ENCODE data around the gene IFT80. TPM values are rescaled to one million over a fixed set of nuclear protein-coding genes. Genes with fewer than 3 reads are reported as not detected.

IFT80 gene
- polyA plus RNA-seq, 1 experiment = 43.5 TPM

- H3K27ac ChIP-seq (ENCODE audit: low read depth, low read length) = no peak overlapping the region
- ChIA-PET CTCF (interaction anchor here (1.5 kb wide), 1 partner anchor 123 kb away, joined by 5 read pairs; no protein-coding TSS in a partner anchor), POLR2A (no interaction called here)
- H3K9me3 ChIP-seq (ENCODE audit: control insufficient read depth, insufficient read depth, low read length) = no peaks in the 10 kb centered on the region
- no peak overlapping the region for H3K4me3 ChIP-seq (ENCODE audit: low read depth, low read length)
- no peaks in the 10 kb centered on the region for H3K27me3 ChIP-seq (ENCODE audit: control insufficient read depth, insufficient read depth, low read length)
- no peak for DNase-seq (ENCODE audit: low read depth, low spot score)
- TF ChIP-seq CTCF (IDR thresholded peaks at IDR 0.05; ENCODE audit: low read depth, low read length) = no peak
Measured at GRCh38 chr3:160286231-160286630, 112.8 kb downstream of the IFT80 start.

- Histone ChIP-seq H3K4me3 (ENCODE audit: low read depth, low read length) (no peak overlapping the region), H3K27ac (ENCODE audit: low read depth, low read length) (no peak overlapping the region), H3K27me3 (ENCODE audit: control insufficient read depth, insufficient read depth, low read length) (no peaks in the 10 kb centered on the region), H3K9me3 (ENCODE audit: control insufficient read depth, insufficient read depth, low read length) (no peaks in the 10 kb centered on the region)
- no peak for DNase-seq (ENCODE audit: low read depth, low spot score)
- TF ChIP-seq CTCF (IDR thresholded peaks at IDR 0.05; ENCODE audit: low read depth, low read length) = no peak
- POLR2A ChIA-PET = no interaction called here
- CTCF ChIA-PET = no interaction called here
Measured at GRCh38 chr3:160280836-160281235, 118.2 kb downstream of the IFT80 start.

- no peak overlapping the region for H3K4me3 ChIP-seq (ENCODE audit: low read depth, low read length)
- CTCF ChIA-PET = interaction anchor here (1.0 kb wide), 1 partner anchor 247 kb away, joined by 3 read pairs; no protein-coding TSS in a partner anchor
- no peak for DNase-seq (ENCODE audit: low read depth, low spot score)
- no peak overlapping the region for H3K27ac ChIP-seq (ENCODE audit: low read depth, low read length)
- POLR2A ChIA-PET = no interaction called here
- no peaks in the 10 kb centered on the region for H3K9me3 ChIP-seq (ENCODE audit: control insufficient read depth, insufficient read depth, low read length)
- H3K27me3 ChIP-seq (ENCODE audit: control insufficient read depth, insufficient read depth, low read length) = no peaks in the 10 kb centered on the region
- no peak for TF ChIP-seq CTCF (IDR thresholded peaks at IDR 0.05; ENCODE audit: low read depth, low read length)
Measured at GRCh38 chr3:160279657-160280056, 119.4 kb downstream of the IFT80 start.

GRCh38 chr3:160278210-160278609 lies 120.8 kb downstream of the IFT80 start:
- POLR2A ChIA-PET = no interaction called here
- Histone ChIP-seq H3K27me3 (ENCODE audit: control insufficient read depth, insufficient read depth, low read length) (no peaks in the 10 kb centered on the region), H3K4me3 (ENCODE audit: low read depth, low read length) (no peak overlapping the region), H3K9me3 (ENCODE audit: control insufficient read depth, insufficient read depth, low read length) (no peaks in the 10 kb centered on the region), H3K27ac (ENCODE audit: low read depth, low read length) (no peak overlapping the region)
- DNase-seq (ENCODE audit: low read depth, low spot score) = no peak
- CTCF ChIA-PET = no interaction called here
- no peak for TF ChIP-seq CTCF (IDR thresholded peaks at IDR 0.05; ENCODE audit: low read depth, low read length)

- no peaks in the 10 kb centered on the region for H3K27me3 ChIP-seq (ENCODE audit: control insufficient read depth, insufficient read depth, low read length)
- ChIA-PET CTCF (no interaction called here), POLR2A (no interaction called here)
- no peak overlapping the region for H3K27ac ChIP-seq (ENCODE audit: low read depth, low read length)
- no peak for DNase-seq (ENCODE audit: low read depth, low spot score)
- no peak for TF ChIP-seq CTCF (IDR thresholded peaks at IDR 0.05; ENCODE audit: low read depth, low read length)
- H3K4me3 ChIP-seq (ENCODE audit: low read depth, low read length) = no peak overlapping the region
- H3K9me3 ChIP-seq (ENCODE audit: control insufficient read depth, insufficient read depth, low read length) = no peaks in the 10 kb centered on the region
Measured at GRCh38 chr3:160265088-160265487, 133.9 kb downstream of the IFT80 start.

All from AG04450 (cell line).